Right atrium auricular region (tissue), 2 donors: ENCODE data around the gene TARDBP. TPM values are rescaled to one million over a fixed set of nuclear protein-coding genes. Genes with fewer than 3 reads are reported as not detected.
"Not testable (repeated sequence)": the region's sequence is repeated elsewhere in the genome, so short reads cannot be mapped to it uniquely, and the experiment has no call there.

Experiments used
- DNase-seq: peaks from one replicate; pipeline ENCODE4 v3.0.0-alpha.2; 2019; ENCODE audit warnings: low spot score
- H3K27ac ChIP-seq, 2 donors: fragments of 200-600 bp; sonication (generic); 1 replicate in 1 of 2; 2 replicates in 1 of 2; pipeline ENCODE4 v1.5.1; 2016 to 2019
- H3K27me3 ChIP-seq, 2 donors: fragments of 200-600 bp; sonication (generic); one replicate each; pipeline versions ENCODE4 v1.5.1 to v1.6.0; 2017 to 2019
- H3K36me3 ChIP-seq: fragments of 200-600 bp; sonication (generic); one replicate; pipeline ENCODE4 v1.5.1; 2016
- H3K4me1 ChIP-seq, 2 donors: fragments of 200-600 bp; sonication (generic); one replicate each; pipeline versions ENCODE4 v1.5.1 to v1.6.0; 2017 to 2019
- H3K4me3 ChIP-seq, 2 donors: fragments of 200-600 bp; sonication (generic); 1 replicate in 1 of 2; 2 replicates in 1 of 2; pipeline ENCODE4 v1.5.1; 2017 to 2019; ENCODE audit warnings: mild to moderate bottlenecking in 1 of 2, moderate library complexity in 1 of 2
- H3K9me3 ChIP-seq, 2 donors: fragments of 200-600 bp; sonication (generic); one replicate each; pipeline ENCODE4 v1.5.1; 2019
- total RNA-seq, 2 donors: library from RNA; depleted of rRNA; stranded (reverse); fragments of >200 nt; gene quantifications; one replicate each; pipeline ENCODE4 v1.1.0, GENCODE V29; 2016
- TF ChIP-seq, protein P1 (sequence below), 2 donors: fragments of 200-600 bp; sonication (generic); IDR thresholded peaks; one replicate each; pipeline ENCODE4 v1.5.1; 2019; ENCODE audit warnings: antibody characterized with exemption in 2 of 2

TARDBP gene
- total RNA-seq, 2 donors from 2014 or later: 60.8 to 64.6 TPM

DNA sequence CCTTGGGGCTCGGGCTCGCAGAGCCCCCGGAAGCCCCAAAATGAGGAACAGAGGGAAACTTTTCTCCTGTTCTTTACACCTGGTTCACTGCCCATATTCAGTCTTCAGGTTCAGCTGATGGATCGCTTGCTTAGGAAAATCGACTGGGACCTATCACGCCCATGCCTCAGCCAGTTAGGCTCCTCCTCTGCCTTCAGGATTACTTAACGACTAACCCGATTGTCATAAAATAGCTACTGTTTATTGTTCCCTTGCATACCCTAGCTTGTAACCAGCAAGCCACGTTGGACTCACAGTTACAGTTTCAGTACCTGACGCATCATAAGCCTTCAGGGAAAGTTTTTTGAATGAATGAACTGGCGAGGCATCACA lies 692 bp downstream of the TARDBP start:
- DNase-seq: no peak
- Histone ChIP-seq H3K27ac (peak overlapping the region; percentile 91 to 94), H3K4me3 (peak overlapping the region; percentile 76 to 92), H3K4me1 (peaks cover 0 to 36% of the 10 kb centered on the region in 2 donors), H3K36me3 (peaks cover 47% of the 10 kb centered on the region), H3K9me3 (no peaks in the 10 kb centered on the region), H3K27me3 (no peaks in the 10 kb centered on the region)
- TF ChIP-seq, protein P1, sequence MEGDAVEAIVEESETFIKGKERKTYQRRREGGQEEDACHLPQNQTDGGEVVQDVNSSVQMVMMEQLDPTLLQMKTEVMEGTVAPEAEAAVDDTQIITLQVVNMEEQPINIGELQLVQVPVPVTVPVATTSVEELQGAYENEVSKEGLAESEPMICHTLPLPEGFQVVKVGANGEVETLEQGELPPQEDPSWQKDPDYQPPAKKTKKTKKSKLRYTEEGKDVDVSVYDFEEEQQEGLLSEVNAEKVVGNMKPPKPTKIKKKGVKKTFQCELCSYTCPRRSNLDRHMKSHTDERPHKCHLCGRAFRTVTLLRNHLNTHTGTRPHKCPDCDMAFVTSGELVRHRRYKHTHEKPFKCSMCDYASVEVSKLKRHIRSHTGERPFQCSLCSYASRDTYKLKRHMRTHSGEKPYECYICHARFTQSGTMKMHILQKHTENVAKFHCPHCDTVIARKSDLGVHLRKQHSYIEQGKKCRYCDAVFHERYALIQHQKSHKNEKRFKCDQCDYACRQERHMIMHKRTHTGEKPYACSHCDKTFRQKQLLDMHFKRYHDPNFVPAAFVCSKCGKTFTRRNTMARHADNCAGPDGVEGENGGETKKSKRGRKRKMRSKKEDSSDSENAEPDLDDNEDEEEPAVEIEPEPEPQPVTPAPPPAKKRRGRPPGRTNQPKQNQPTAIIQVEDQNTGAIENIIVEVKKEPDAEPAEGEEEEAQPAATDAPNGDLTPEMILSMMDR (IDR thresholded peaks at IDR 0.05): no peak

DNA sequence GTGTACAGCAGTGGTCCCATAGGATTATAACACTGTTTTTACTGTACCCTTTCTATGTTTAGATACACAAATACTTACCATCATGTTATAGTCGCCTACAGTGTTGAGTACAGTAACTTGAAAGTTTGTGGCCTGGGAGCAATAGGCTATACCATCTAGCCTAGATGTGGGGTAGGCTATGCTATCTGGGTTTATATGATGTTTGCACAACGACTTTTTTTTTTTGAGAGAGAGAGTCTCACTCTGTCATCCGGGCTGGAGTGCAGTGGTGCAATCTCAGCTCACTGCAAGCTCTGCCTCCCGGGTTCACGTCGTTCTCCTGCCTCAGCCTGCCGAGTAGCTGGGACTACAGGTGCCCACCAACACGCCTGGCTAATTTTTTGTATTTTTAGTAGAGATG lies 6.9 kb downstream of the TARDBP start:
- not testable (repeated sequence) for DNase-seq, H3K27ac ChIP-seq, H3K9me3 ChIP-seq, H3K4me3 ChIP-seq, H3K27me3 ChIP-seq
- peaks cover 0 to 16% of the 10 kb centered on the region in 2 donors for H3K4me1 ChIP-seq
- H3K36me3 ChIP-seq: peaks cover 100% of the 10 kb centered on the region

DNA sequence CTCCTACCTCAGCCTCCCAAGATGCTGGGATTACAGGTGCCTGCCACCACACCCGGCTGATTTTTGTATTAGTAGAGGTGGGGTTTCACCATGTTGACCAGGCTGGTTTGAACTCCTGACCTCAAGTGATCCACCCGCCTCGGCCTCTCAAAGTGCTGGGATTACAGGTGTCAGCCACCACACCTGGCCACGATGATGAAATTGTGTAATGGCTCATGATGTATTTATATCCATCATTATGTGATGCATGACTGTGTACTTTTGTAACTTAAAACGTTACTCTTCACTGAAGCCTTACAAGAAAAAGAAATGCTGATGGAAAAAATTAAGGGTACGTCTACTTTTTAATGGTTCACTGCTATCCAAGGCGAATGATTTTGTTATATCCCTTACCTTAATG lies 7.5 kb downstream of the TARDBP start:
- H3K27ac ChIP-seq: no peak overlapping the region
- H3K4me3 ChIP-seq: no peak overlapping the region
- peaks cover 99% of the 10 kb centered on the region for H3K36me3 ChIP-seq

GRCh38 chr1:11023201-11023600 lies 10.7 kb downstream of the TARDBP start:
- H3K4me3 ChIP-seq: no peak overlapping the region
- H3K9me3 ChIP-seq: no peaks in the 10 kb centered on the region
- peaks cover 87% of the 10 kb centered on the region for H3K36me3 ChIP-seq
- no peaks in the 10 kb centered on the region for H3K4me1 ChIP-seq
- H3K27me3 ChIP-seq: no peaks in the 10 kb centered on the region
- no peak for DNase-seq
- TF ChIP-seq, protein P1 (IDR thresholded peaks at IDR 0.05): no peak
- H3K27ac ChIP-seq: no peak overlapping the region

More for the DNA sequence above, 7.5 kb downstream of the TARDBP start:
- Histone ChIP-seq H3K27me3 (no peaks in the 10 kb centered on the region), H3K9me3 (no peaks in the 10 kb centered on the region), H3K4me1 (peaks cover 0 to 10% of the 10 kb centered on the region in 2 donors)
- TF ChIP-seq, protein P1 (IDR thresholded peaks at IDR 0.05): no peak
- no peak for DNase-seq

- no peaks in the 10 kb centered on the region for H3K9me3 ChIP-seq
- no peaks in the 10 kb centered on the region for H3K27me3 ChIP-seq
- no peak for DNase-seq
- no peaks in the 10 kb centered on the region for H3K4me1 ChIP-seq
- TF ChIP-seq, protein P1 (IDR thresholded peaks at IDR 0.05): no peak
- H3K27ac ChIP-seq: no peak overlapping the region
- peaks cover 76% of the 10 kb centered on the region for H3K36me3 ChIP-seq
- H3K4me3 ChIP-seq: no peak overlapping the region
These were observed 11.9 kb downstream of the TARDBP start for GRCh38 chr1:11024154-11024873.

DNA sequence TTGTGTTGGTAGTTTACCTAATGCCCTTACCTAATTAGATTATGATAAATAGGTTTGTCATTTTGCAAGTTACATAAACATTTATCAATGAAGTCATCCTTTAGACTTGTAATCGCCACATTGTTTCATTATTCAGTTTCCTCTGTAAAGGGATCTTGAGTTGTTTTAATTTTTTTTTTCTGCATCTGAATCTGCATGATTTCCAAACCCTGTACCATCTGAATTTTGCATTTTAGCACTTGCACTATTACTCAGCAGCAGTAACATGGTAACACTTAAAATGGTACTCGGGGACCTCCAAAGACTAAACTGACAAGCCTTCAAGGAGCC lies 12.4 kb downstream of the TARDBP start:
- Histone ChIP-seq H3K9me3 (no peaks in the 10 kb centered on the region), H3K4me3 (no peak overlapping the region), H3K27ac (no peak overlapping the region), H3K4me1 (no peaks in the 10 kb centered on the region), H3K36me3 (peaks cover 73% of the 10 kb centered on the region), H3K27me3 (no peaks in the 10 kb centered on the region)
- TF ChIP-seq, protein P1 (IDR thresholded peaks at IDR 0.05): no peak
- DNase-seq: no peak
